B cell (primary cell): ENCODE measurements around the gene SYCP2. TPM values are rescaled to one million over a fixed set of nuclear protein-coding genes. Genes with fewer than 3 reads are reported as not detected.

Experiments used
- ATAC-seq: fragments of 200-7000 bp; cut with Tn5 transposase; one replicate; pipeline ENCODE4 v1.10.0; 2021; ENCODE audit warnings: low read depth, mild to moderate bottlenecking, moderate number of reproducible peaks, moderate library complexity
- CTCF ChIA-PET: fragments of 350-600 bp; sonication (Branson Sonifier 250); formaldehyde crosslinking; loops from one replicate; lab custom pipeline; 2021; ENCODE audit warnings: antibody characterized with exemption, inconsistent platforms; lab: Charles Lee
- POLR2A ChIA-PET: fragments of 350-600 bp; sonication (Branson Sonifier 250); formaldehyde crosslinking; loops from one replicate; lab custom pipeline; 2021; ENCODE audit warnings: antibody characterized with exemption; lab: Charles Lee
- DNase-seq: peaks from one replicate; pipeline ENCODE4 v3.0.0; 2013
- H2AFZ ChIP-seq: 2 replicates; pipeline ENCODE4 v1.6.1; 2012; ENCODE audit warnings: mild to moderate bottlenecking, low read depth, low read length; ENCODE audit not compliant: insufficient read depth, poor library complexity, severe bottlenecking
- H3K27ac ChIP-seq, 2 donors: 1 replicate in 1 of 2; 2 replicates in 1 of 2; pipeline ENCODE4 v1.5.1; 2012 to 2013; ENCODE audit warnings: low read length in 2 of 2, mild to moderate bottlenecking in 2 of 2, moderate library complexity in 1 of 2
- H3K27me3 ChIP-seq, 4 experiments: fragments of 200-600 bp in 1 of 4; sonication (generic) in 1 of 4; replicated peaks in 1 of 4; 1 replicate in 2 of 4; 2 replicates in 2 of 4; pipeline versions ENCODE4 v1.6.1 to v1.7.0; 2013 to 2016; ENCODE audit warnings: low read length in 3 of 4, mild to moderate bottlenecking in 2 of 4, mixed read lengths in 1 of 4, moderate library complexity in 1 of 4; ENCODE audit not compliant: insufficient read depth in 4 of 4, control insufficient read depth in 3 of 4; ENCODE audit errors: control extremely low read depth in 1 of 4
- H3K36me3 ChIP-seq, 2 experiments: replicated peaks in 1 of 2; 1 replicate in 1 of 2; 2 replicates in 1 of 2; pipeline versions ENCODE4 v1.6.1 to v1.7.1; 2013; ENCODE audit warnings: low read length in 1 of 2; ENCODE audit not compliant: insufficient read depth in 2 of 2, control insufficient read depth in 1 of 2; ENCODE audit errors: control extremely low read depth in 1 of 2, extremely low read depth in 1 of 2
- H3K4me1 ChIP-seq, 2 donors: fragments of 200-600 bp in 1 of 2; sonication (generic) in 1 of 2; 1 replicate in 1 of 2; 2 replicates in 1 of 2; pipeline versions ENCODE4 v1.5.1 to v1.6.1; 2013 to 2017; ENCODE audit warnings: low read length in 2 of 2; ENCODE audit not compliant: control insufficient read depth in 2 of 2, insufficient read depth in 2 of 2
- H3K4me2 ChIP-seq: replicated peaks from 2 replicates; pipeline ENCODE3; 2012; ENCODE audit warnings: mild to moderate bottlenecking, low read depth, low read length; ENCODE audit not compliant: poor library complexity, severe bottlenecking
- H3K4me3 ChIP-seq, 5 experiments: fragments of 200-600 bp in 1 of 5; sonication (generic) in 1 of 5; 1 replicate in 3 of 5; 2 replicates in 2 of 5; pipeline versions ENCODE4 v1.5.1 to v1.7.0; 2011 to 2016; ENCODE audit warnings: low read length in 4 of 5, mild to moderate bottlenecking in 4 of 5, low read depth in 2 of 5, control low read depth in 1 of 5, moderate library complexity in 1 of 5; ENCODE audit not compliant: insufficient read depth in 1 of 5; ENCODE audit errors: control extremely low read depth in 1 of 5, extremely low read depth in 1 of 5
- H3K79me2 ChIP-seq: fragments of 200-600 bp; sonication (generic); one replicate; pipeline ENCODE4 v1.6.0; 2016; ENCODE audit warnings: low read length; ENCODE audit not compliant: control insufficient read depth, insufficient read depth
- H3K9ac ChIP-seq: fragments of 200-600 bp; sonication (generic); 2 replicates; pipeline ENCODE4 v1.6.1; 2017; ENCODE audit warnings: mild to moderate bottlenecking, low read length, moderate library complexity
- H3K9me3 ChIP-seq, 3 donors: one replicate each; pipeline versions ENCODE4 v1.6.1 to v1.7.1; 2013; ENCODE audit warnings: low read length in 2 of 3; ENCODE audit not compliant: control insufficient read depth in 2 of 3, insufficient read depth in 1 of 3; ENCODE audit errors: control extremely low read depth in 1 of 3
- H4K20me1 ChIP-seq: 2 replicates; pipeline ENCODE4 v1.6.0; 2012; ENCODE audit warnings: mild to moderate bottlenecking, low read length; ENCODE audit not compliant: insufficient read depth, control insufficient read depth, poor library complexity, severe bottlenecking
- H3K27ac Mint-ChIP-seq: one replicate; pipeline ENCODE4 v1.8.0; 2021; ENCODE audit warnings: mixed read lengths
- H3K27me3 Mint-ChIP-seq: one replicate; pipeline ENCODE4 v1.8.0; 2021; ENCODE audit warnings: mixed read lengths
- H3K4me1 Mint-ChIP-seq: one replicate; pipeline ENCODE4 v1.8.0; 2021; ENCODE audit warnings: mixed read lengths
- H3K4me3 Mint-ChIP-seq: one replicate; pipeline ENCODE4 v1.8.0; 2021; ENCODE audit warnings: mixed read lengths
- H3K9me3 Mint-ChIP-seq: one replicate; pipeline ENCODE4 v1.8.0; 2022; ENCODE audit warnings: mixed read lengths; ENCODE audit not compliant: insufficient read depth
- EZH2 ChIP-seq: IDR thresholded peaks from 2 replicates; pipeline ENCODE4 v1.6.1; 2012; ENCODE audit warnings: borderline replicate concordance, low read depth, mild to moderate bottlenecking, moderate library complexity, low read length; ENCODE audit not compliant: insufficient read depth, poor library complexity, severe bottlenecking
- WGBS: methylation state at CpG from one replicate; pipeline ENCODE4 v1.1.5; 2013; ENCODE audit warnings: missing lambda C conversion rate; ENCODE audit not compliant: insufficient coverage; 5-methylcytosine and 5-hydroxymethylcytosine counted together
- intact Hi-C: fragments of 100-400 bp; cut with micrococcal nuclease; formaldehyde crosslinking; loops from one replicate; pipeline ENCODE4 v1.10.0; 2022
- polyA plus RNA-seq: library from polyadenylated mRNA; depleted of rRNA; stranded (reverse); fragments of >200 nt; gene quantifications from 2 replicates; pipeline ENCODE4 v1.2.3, GENCODE V29; 2012
- total RNA-seq, 2 donors: library from RNA; stranded (reverse); fragments of 120-200 nt in 1 of 2; gene quantifications; 1 replicate in 1 of 2; 2 replicates in 1 of 2; pipeline versions ENCODE4 v1.2.3 to v1.2.4, GENCODE V29; 2013 to 2022
- TF ChIP-seq, protein P1 (sequence below): fragments of 200-600 bp; IDR thresholded peaks from one replicate; pipeline ENCODE4 v1.8.0; 2022; ENCODE audit warnings: antibody characterized with exemption, mild to moderate bottlenecking

SYCP2 gene
- total and polyA plus RNA-seq, 2 donors (not counting 1 experiment from before 2014, with no cell fraction given): 0.98 to 4.5 TPM

DNA sequence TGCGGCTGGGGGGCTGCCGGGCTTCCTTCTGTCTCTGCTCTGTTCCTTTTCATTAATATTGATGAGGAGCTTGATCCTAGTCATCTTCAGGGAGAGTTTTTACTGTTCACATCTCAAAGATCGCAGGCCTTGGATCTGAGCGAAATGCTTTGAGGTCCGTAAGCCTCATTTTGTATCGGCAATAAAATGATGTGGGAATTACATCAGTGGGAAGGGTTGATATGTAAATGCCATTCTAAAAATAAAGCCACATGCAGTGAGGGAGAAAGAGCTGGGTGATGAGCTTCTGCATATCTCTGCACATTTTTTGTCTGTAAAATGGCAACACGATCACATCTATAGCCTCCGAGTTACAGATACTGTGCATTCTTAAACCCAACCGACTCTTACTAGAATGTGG, 49.6 kb upstream of the SYCP2 start:
- H3K4me2 ChIP-seq: no peak overlapping the region
- H3K9me3 Mint-ChIP-seq: no peaks in the 10 kb centered on the region
- TF ChIP-seq, protein P1, sequence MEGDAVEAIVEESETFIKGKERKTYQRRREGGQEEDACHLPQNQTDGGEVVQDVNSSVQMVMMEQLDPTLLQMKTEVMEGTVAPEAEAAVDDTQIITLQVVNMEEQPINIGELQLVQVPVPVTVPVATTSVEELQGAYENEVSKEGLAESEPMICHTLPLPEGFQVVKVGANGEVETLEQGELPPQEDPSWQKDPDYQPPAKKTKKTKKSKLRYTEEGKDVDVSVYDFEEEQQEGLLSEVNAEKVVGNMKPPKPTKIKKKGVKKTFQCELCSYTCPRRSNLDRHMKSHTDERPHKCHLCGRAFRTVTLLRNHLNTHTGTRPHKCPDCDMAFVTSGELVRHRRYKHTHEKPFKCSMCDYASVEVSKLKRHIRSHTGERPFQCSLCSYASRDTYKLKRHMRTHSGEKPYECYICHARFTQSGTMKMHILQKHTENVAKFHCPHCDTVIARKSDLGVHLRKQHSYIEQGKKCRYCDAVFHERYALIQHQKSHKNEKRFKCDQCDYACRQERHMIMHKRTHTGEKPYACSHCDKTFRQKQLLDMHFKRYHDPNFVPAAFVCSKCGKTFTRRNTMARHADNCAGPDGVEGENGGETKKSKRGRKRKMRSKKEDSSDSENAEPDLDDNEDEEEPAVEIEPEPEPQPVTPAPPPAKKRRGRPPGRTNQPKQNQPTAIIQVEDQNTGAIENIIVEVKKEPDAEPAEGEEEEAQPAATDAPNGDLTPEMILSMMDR: no peak
- TF ChIP-seq EZH2: no peak
- intact Hi-C loops: no loop called here
- ChIA-PET POLR2A (no interaction called here), CTCF (no interaction called here)
- H3K27me3 ChIP-seq: no peaks in the 10 kb centered on the region
- no peak overlapping the region for H3K27ac ChIP-seq
- peaks cover 4 to 9% of the 10 kb centered on the region in 2 donors for H3K4me1 ChIP-seq
- peaks cover 9% of the 10 kb centered on the region for H3K4me1 Mint-ChIP-seq
- ATAC-seq (no peak), DNase-seq (no peak)
- H3K9ac ChIP-seq: no peak overlapping the region
- H3K4me3 ChIP-seq: no peak overlapping the region
- 97% methylated on average over 5 of the region's 9 CpGs for WGBS
- no peaks in the 10 kb centered on the region for H4K20me1 ChIP-seq
- H3K4me3 Mint-ChIP-seq: no peak overlapping the region
- no peak overlapping the region for H3K27ac Mint-ChIP-seq
- no peaks in the 10 kb centered on the region for H3K9me3 ChIP-seq
- H3K36me3 ChIP-seq: no peaks in the 10 kb centered on the region
- H3K79me2 ChIP-seq: no peaks in the 10 kb centered on the region
- no peaks in the 10 kb centered on the region for H3K27me3 Mint-ChIP-seq
- H2AFZ ChIP-seq: no peak overlapping the region

DNA sequence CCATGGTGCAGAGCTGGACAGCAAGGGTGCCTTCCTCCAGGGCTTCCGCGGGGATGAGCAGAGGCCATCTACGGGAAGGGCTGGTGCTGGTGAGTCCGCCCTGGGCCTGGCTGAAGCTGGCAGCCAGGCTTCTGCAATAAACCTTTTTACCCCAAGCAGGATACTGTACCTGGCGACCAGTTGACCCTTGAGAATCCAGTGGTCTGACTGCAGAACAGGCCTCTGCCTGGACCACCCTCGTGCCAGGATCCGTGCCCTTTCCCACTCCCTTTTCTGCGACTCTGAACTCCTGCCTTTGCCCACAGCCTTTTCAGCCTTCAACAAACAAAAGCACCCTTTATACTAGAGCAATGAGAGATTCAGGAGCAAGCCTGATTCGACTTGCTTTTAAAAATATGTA, 43.6 kb upstream of the SYCP2 start:
- intact Hi-C loops: no loop called here
- POLR2A ChIA-PET: no interaction called here

More for the DNA sequence above, 43.6 kb upstream of the SYCP2 start:
- Histone ChIP-seq H3K4me1 (no peaks in the 10 kb centered on the region), H3K79me2 (no peaks in the 10 kb centered on the region), H3K4me3 (no peak overlapping the region), H2AFZ (no peak overlapping the region), H3K9ac (no peak overlapping the region), H3K9me3 (no peaks in the 10 kb centered on the region), H3K27ac (no peak overlapping the region), H3K4me2 (no peak overlapping the region), H3K36me3 (no peaks in the 10 kb centered on the region), H4K20me1 (no peaks in the 10 kb centered on the region), H3K27me3 (no peaks in the 10 kb centered on the region)
- no peaks in the 10 kb centered on the region for H3K4me1 Mint-ChIP-seq
- H3K9me3 Mint-ChIP-seq: no peaks in the 10 kb centered on the region
- no peak overlapping the region for H3K4me3 Mint-ChIP-seq
- no peaks in the 10 kb centered on the region for H3K27me3 Mint-ChIP-seq
- WGBS: 97% methylated on average over 7 of the region's 9 CpGs
- H3K27ac Mint-ChIP-seq: no peak overlapping the region
- no peak for DNase-seq
- CTCF ChIA-PET: no interaction called here
- ATAC-seq: no peak
- TF ChIP-seq, protein P1: no peak
- no peak for TF ChIP-seq EZH2
